ENCODE results near the gene THADA.

- TF ChIP-seq CTCF (IDR thresholded peaks at IDR 0.05; ENCODE audit: insufficient read depth, low read length): no peak
- no peak for TF ChIP-seq POLR2AphosphoS5 (IDR thresholded peaks at IDR 0.05; ENCODE audit: low read depth)
- no peak for TF ChIP-seq REST (IDR thresholded peaks at IDR 0.05; ENCODE audit: insufficient replicate concordance, low read depth)
Observed at GRCh38 chr2:43616967-43617680, 21.3 kb upstream of the THADA start.

Measured in HL-60 (cell line).